Tibial artery (tissue), 4 donors: ENCODE measurements around the gene NRXN3.

Source experiments
- DNase-seq, 2 donors: peaks; one replicate each; pipeline ENCODE4 v3.0.0-alpha.2; 2019
- H3K27ac ChIP-seq, 2 donors: fragments of 200-600 bp; sonication (generic) in 1 of 2; 1 replicate in 1 of 2; 2 replicates in 1 of 2; pipeline ENCODE4 v1.5.1; 2018 to 2019; ENCODE audit warnings: mild to moderate bottlenecking in 1 of 2
- H3K27me3 ChIP-seq, 2 donors: fragments of 200-600 bp; sonication (generic) in 1 of 2; one replicate each; pipeline versions ENCODE4 v1.5.1 to v1.6.0; 2016 to 2019
- H3K36me3 ChIP-seq, 3 donors: fragments of 200-600 bp; sonication (generic) in 2 of 3; one replicate each; pipeline ENCODE4 v1.5.1; 2016 to 2019; ENCODE audit warnings: mild to moderate bottlenecking in 2 of 3
- H3K4me1 ChIP-seq, 4 donors: fragments of 200-600 bp; sonication (generic) in 2 of 4; 1 replicate in 3 of 4; 2 replicates in 1 of 4; pipeline ENCODE4 v1.5.1; 2016 to 2019
- H3K4me3 ChIP-seq, 2 donors: fragments of 200-600 bp; sonication (generic) in 1 of 2; 1 replicate in 1 of 2; 2 replicates in 1 of 2; pipeline ENCODE4 v1.5.1; 2018 to 2019; ENCODE audit warnings: mild to moderate bottlenecking in 2 of 2
- H3K9me3 ChIP-seq, 3 donors: fragments of 200-600 bp; sonication (generic) in 1 of 3; one replicate each; pipeline ENCODE4 v1.5.1; 2016 to 2019
- intact Hi-C: fragments of 100-400 bp; cut with DNase I; formaldehyde crosslinking; loops from one replicate; pipeline ENCODE4 v1.15.0; 2023; ENCODE audit warnings: low total_unique reads
- TF ChIP-seq, protein P1 (sequence below), 2 experiments: fragments of 200-600 bp in 1 of 2; fragments of 450-650 bp in 1 of 2; IDR thresholded peaks; one replicate each; pipeline ENCODE4 v1.5.1; 2017 to 2019; ENCODE audit warnings: antibody characterized with exemption in 2 of 2, mild to moderate bottlenecking in 1 of 2, moderate library complexity in 1 of 2

NRXN3 gene

DNA sequence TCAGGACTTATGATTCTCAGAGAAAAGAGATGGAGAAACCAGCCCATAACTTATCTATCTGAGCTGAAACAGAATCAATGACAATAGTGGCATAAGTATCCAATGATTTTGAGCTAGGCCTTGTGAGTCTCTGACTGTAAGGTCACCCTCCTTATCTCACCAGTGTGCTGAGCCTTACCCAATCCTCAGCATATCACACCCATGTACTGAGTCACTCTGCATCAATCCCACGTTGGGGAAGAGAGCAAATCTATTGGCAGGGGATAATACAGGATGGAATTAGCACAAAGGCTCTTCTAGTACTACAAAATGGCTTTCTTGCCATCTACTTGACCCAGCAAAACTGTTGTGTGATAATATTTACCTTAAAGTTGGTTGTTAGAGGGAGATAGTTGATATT lies 997.8 kb downstream of the NRXN3 start:
- TF ChIP-seq, protein P1, sequence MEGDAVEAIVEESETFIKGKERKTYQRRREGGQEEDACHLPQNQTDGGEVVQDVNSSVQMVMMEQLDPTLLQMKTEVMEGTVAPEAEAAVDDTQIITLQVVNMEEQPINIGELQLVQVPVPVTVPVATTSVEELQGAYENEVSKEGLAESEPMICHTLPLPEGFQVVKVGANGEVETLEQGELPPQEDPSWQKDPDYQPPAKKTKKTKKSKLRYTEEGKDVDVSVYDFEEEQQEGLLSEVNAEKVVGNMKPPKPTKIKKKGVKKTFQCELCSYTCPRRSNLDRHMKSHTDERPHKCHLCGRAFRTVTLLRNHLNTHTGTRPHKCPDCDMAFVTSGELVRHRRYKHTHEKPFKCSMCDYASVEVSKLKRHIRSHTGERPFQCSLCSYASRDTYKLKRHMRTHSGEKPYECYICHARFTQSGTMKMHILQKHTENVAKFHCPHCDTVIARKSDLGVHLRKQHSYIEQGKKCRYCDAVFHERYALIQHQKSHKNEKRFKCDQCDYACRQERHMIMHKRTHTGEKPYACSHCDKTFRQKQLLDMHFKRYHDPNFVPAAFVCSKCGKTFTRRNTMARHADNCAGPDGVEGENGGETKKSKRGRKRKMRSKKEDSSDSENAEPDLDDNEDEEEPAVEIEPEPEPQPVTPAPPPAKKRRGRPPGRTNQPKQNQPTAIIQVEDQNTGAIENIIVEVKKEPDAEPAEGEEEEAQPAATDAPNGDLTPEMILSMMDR (IDR thresholded peaks at IDR 0.05) = no peak
- no peaks in the 10 kb centered on the region for H3K9me3 ChIP-seq
- H3K27me3 ChIP-seq = no peaks in the 10 kb centered on the region
- intact Hi-C loops = no loop called here
- no peaks in the 10 kb centered on the region for H3K36me3 ChIP-seq
- no peaks in the 10 kb centered on the region for H3K4me1 ChIP-seq
- H3K27ac ChIP-seq = no peak overlapping the region
- no peak for DNase-seq
- no peak overlapping the region for H3K4me3 ChIP-seq

DNA sequence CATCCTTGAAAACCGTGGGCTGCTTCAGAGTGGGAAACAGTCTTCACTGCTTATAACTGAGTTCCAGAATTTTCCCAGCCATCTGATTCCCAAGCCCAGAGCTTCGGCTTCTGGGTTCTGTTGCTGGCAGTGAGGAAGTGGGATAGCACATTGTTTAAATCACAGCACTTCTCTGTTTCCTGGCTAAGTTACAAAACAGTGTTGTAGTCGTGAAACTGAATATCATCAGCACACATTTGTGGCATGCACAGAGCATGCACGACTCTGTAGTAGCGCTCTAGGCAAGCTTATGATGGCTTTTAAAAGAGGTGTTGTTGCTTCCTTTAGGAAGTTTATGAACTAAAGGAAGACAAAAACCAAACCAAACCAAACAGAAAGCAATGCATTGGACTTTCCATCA lies 1005.5 kb downstream of the NRXN3 start:
- H3K4me1 ChIP-seq = no peaks in the 10 kb centered on the region
- no peaks in the 10 kb centered on the region for H3K27me3 ChIP-seq
- H3K27ac ChIP-seq = no peak overlapping the region
- no peaks in the 10 kb centered on the region for H3K36me3 ChIP-seq
- no peak for DNase-seq
- TF ChIP-seq, protein P1 (IDR thresholded peaks at IDR 0.05) = no peak
- no peak overlapping the region for H3K4me3 ChIP-seq
- intact Hi-C loops = no loop called here
- no peaks in the 10 kb centered on the region for H3K9me3 ChIP-seq

DNA sequence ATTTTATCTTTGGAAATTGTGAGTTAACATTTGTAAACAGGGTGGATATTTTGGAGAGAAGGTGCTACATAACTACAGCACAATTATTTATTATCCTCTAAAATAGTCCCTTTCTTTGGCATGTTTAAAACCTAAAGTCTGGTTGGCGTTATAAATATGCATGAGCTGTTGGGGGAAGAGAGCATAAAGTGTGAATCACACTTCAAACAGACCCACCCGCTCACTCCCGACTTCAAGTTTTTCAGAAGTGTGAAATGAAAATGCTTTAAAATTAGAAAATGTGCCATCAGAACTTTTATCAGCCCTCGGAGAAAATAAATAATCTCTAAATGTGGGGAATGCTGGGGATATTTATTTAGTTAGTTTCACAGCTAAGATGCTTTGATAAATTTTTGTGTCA lies 1006.9 kb downstream of the NRXN3 start:
- Histone ChIP-seq H3K27ac (no peak overlapping the region), H3K4me3 (no peak overlapping the region), H3K4me1 (no peaks in the 10 kb centered on the region), H3K27me3 (no peaks in the 10 kb centered on the region), H3K36me3 (no peaks in the 10 kb centered on the region), H3K9me3 (no peaks in the 10 kb centered on the region)
- TF ChIP-seq, protein P1 (IDR thresholded peaks at IDR 0.05) = no peak
- DNase-seq = no peak
- intact Hi-C loops = no loop called here

GRCh38 chr14:79178719-79179118 lies 1008.5 kb downstream of the NRXN3 start:
- H3K36me3 ChIP-seq = no peaks in the 10 kb centered on the region
- TF ChIP-seq, protein P1 (IDR thresholded peaks at IDR 0.05) = no peak
- intact Hi-C loops = no loop called here
- H3K4me3 ChIP-seq = no peak overlapping the region
- H3K9me3 ChIP-seq = no peaks in the 10 kb centered on the region
- peaks cover 0 to 3% of the 10 kb centered on the region in 2 donors for H3K27me3 ChIP-seq
- DNase-seq = no peak
- H3K27ac ChIP-seq = no peak overlapping the region
- no peaks in the 10 kb centered on the region for H3K4me1 ChIP-seq

GRCh38 chr14:79179985-79180384 lies 1009.8 kb downstream of the NRXN3 start:
- DNase-seq = no peak

More at GRCh38 chr14:79179985-79180384, 1009.8 kb downstream of the NRXN3 start:
- peaks cover 0 to 3% of the 10 kb centered on the region in 2 donors for H3K27me3 ChIP-seq
- TF ChIP-seq, protein P1 (IDR thresholded peaks at IDR 0.05) = no peak
- no peaks in the 10 kb centered on the region for H3K36me3 ChIP-seq
- no peak overlapping the region for H3K4me3 ChIP-seq
- H3K27ac ChIP-seq = no peak overlapping the region
- no peaks in the 10 kb centered on the region for H3K9me3 ChIP-seq
- intact Hi-C loops = no loop called here
- H3K4me1 ChIP-seq = no peaks in the 10 kb centered on the region
